GM21717 (cell line): Measurements from ENCODE around the gene PRR14.
"Not testable (repeated sequence)": the region's sequence is repeated elsewhere in the genome, so short reads cannot be mapped to it uniquely, and the experiment has no call there.

Source experiments
- ATAC-seq: cut with Tn5 transposase; IDR thresholded peaks from one replicate; pipeline ENCODE4 v1.9.1; 2021; ENCODE audit warnings: mild to moderate bottlenecking, moderate library complexity; ENCODE audit not compliant: unreplicated experiment

PRR14 gene

GRCh38 chr16:30628628-30629540, 21.9 kb upstream of the PRR14 start:
- no peak for ATAC-seq

GRCh38 chr16:30632454-30632853, 18.3 kb upstream of the PRR14 start:
- ATAC-seq, result not testable (repeated sequence)

- ATAC-seq, result no peak
Observed at GRCh38 chr16:30633526-30633925, 17.2 kb upstream of the PRR14 start.

GRCh38 chr16:30636599-30636998, 14.2 kb upstream of the PRR14 start:
- ATAC-seq, result no peak

GRCh38 chr16:30637139-30637538, 13.6 kb upstream of the PRR14 start:
- ATAC-seq, result not testable (repeated sequence)

- ATAC-seq, result no peak
Observed at GRCh38 chr16:30637944-30638343, 12.8 kb upstream of the PRR14 start.

GRCh38 chr16:30641378-30641982, 9.3 kb upstream of the PRR14 start:
- ATAC-seq, result no peak

GRCh38 chr16:30644334-30644830, 6.4 kb upstream of the PRR14 start:
- no peak for ATAC-seq

- no peak for ATAC-seq
Observed at GRCh38 chr16:30645727-30646126, 5.0 kb upstream of the PRR14 start.

- no peak for ATAC-seq
Observed at GRCh38 chr16:30647274-30647571, 3.5 kb upstream of the PRR14 start.

- ATAC-seq, result no peak
Observed at GRCh38 chr16:30649725-30650368, 913 bp upstream of the PRR14 start.

- ATAC-seq, result peak; percentile 39
Observed at GRCh38 chr16:30651124-30652004, 604 bp downstream of the PRR14 start.

GRCh38 chr16:30652005-30652296, 1.2 kb downstream of the PRR14 start:
- ATAC-seq, result no peak

GRCh38 chr16:30652718-30653117, 2.0 kb downstream of the PRR14 start:
- no peak for ATAC-seq

- ATAC-seq, result no peak
Observed at GRCh38 chr16:30654856-30655255, 4.1 kb downstream of the PRR14 start.

GRCh38 chr16:30655815-30656347, 5.1 kb downstream of the PRR14 start:
- no peak for ATAC-seq

GRCh38 chr16:30656388-30656787, 5.6 kb downstream of the PRR14 start:
- ATAC-seq, result no peak

GRCh38 chr16:30656974-30657865, 6.5 kb downstream of the PRR14 start:
- no peak for ATAC-seq

GRCh38 chr16:30657866-30658730, 7.3 kb downstream of the PRR14 start, which contains the start of gene FBRS:
FBRS (plus strand) TSS chr16:30658431; CDS start chr16:30659519, 1,088 bp downstream.
- peak; percentile 61 for ATAC-seq
